Mesenchymal stem cell (in vitro differentiated cells and primary cell): ENCODE measurements around the gene ADCK1.
"Not testable (repeated sequence)": the region's sequence is repeated elsewhere in the genome, so short reads cannot be mapped to it uniquely, and the experiment has no call there.

Source experiments
- DNase-seq: peaks from one replicate; pipeline ENCODE4 v3.0.0-alpha.2; 2013
- H2AFZ ChIP-seq: one replicate; pipeline ENCODE4 v1.6.1; 2013; ENCODE audit warnings: low read depth, mild to moderate bottlenecking, control low read depth, inconsistent platforms, low read length, moderate library complexity
- H2AK5ac ChIP-seq: 2 replicates; pipeline ENCODE4 v1.6.1; 2013; ENCODE audit warnings: low read length, moderate library complexity, mild to moderate bottlenecking, inconsistent platforms; ENCODE audit not compliant: severe bottlenecking
- H2BK120ac ChIP-seq: one replicate; pipeline ENCODE4 v1.6.1; 2013; ENCODE audit warnings: low read depth, mild to moderate bottlenecking, inconsistent platforms, low read length, moderate library complexity
- H2BK12ac ChIP-seq, 2 experiments: one replicate each; pipeline ENCODE4 v1.6.1; 2013; ENCODE audit warnings: inconsistent platforms in 2 of 2, low read length in 2 of 2, mild to moderate bottlenecking in 2 of 2, moderate library complexity in 2 of 2, control low read depth in 1 of 2
- H2BK15ac ChIP-seq: one replicate; pipeline ENCODE4 v1.6.1; 2013; ENCODE audit warnings: mild to moderate bottlenecking, low read depth, inconsistent platforms; ENCODE audit not compliant: poor library complexity, severe bottlenecking
- H2BK5ac ChIP-seq: 2 replicates; pipeline ENCODE4 v1.6.1; 2013; ENCODE audit warnings: low read depth, mild to moderate bottlenecking, low read length, control low read depth, inconsistent platforms; ENCODE audit not compliant: poor library complexity, severe bottlenecking
- H3K14ac ChIP-seq, 2 experiments: one replicate each; pipeline ENCODE4 v1.6.1; 2013; ENCODE audit warnings: inconsistent platforms in 2 of 2, low read length in 2 of 2, control low read depth in 1 of 2, mild to moderate bottlenecking in 1 of 2, moderate library complexity in 1 of 2
- H3K18ac ChIP-seq, 2 experiments: one replicate each; pipeline ENCODE4 v1.6.1; 2013; ENCODE audit warnings: inconsistent platforms in 2 of 2, low read length in 2 of 2, control low read depth in 1 of 2, low read depth in 1 of 2, mild to moderate bottlenecking in 1 of 2
- H3K23ac ChIP-seq, 2 experiments: one replicate each; pipeline ENCODE4 v1.6.1; 2013; ENCODE audit warnings: inconsistent platforms in 2 of 2, low read length in 2 of 2, mild to moderate bottlenecking in 2 of 2, moderate library complexity in 2 of 2, control low read depth in 1 of 2
- H3K27ac ChIP-seq: 2 replicates; pipeline ENCODE4 v1.5.1; 2013; ENCODE audit warnings: mild to moderate bottlenecking, moderate library complexity, low read length, control low read depth, inconsistent platforms; ENCODE audit not compliant: poor library complexity, severe bottlenecking
- H3K27me3 ChIP-seq, 2 experiments: 2 replicates each; pipeline versions ENCODE4 v1.6.1 to v1.7.0; 2013; ENCODE audit warnings: low read length in 2 of 2, mild to moderate bottlenecking in 2 of 2, moderate library complexity in 2 of 2, control low read depth in 1 of 2, inconsistent platforms in 1 of 2; ENCODE audit not compliant: control insufficient read depth in 1 of 2, insufficient read depth in 1 of 2
- H3K36me3 ChIP-seq, 2 experiments: 2 replicates each; pipeline versions ENCODE4 v1.6.1 to v1.7.0; 2013; ENCODE audit warnings: low read length in 2 of 2, control low read depth in 1 of 2, inconsistent platforms in 1 of 2, low read depth in 1 of 2, mild to moderate bottlenecking in 1 of 2; ENCODE audit not compliant: insufficient read depth in 2 of 2, control insufficient read depth in 1 of 2
- H3K4ac ChIP-seq, 2 experiments: one replicate each; pipeline ENCODE4 v1.6.1; 2013; ENCODE audit warnings: inconsistent platforms in 2 of 2, low read length in 2 of 2, mild to moderate bottlenecking in 2 of 2, moderate library complexity in 2 of 2, control low read depth in 1 of 2, low read depth in 1 of 2
- H3K4me1 ChIP-seq: 2 replicates; pipeline ENCODE4 v1.6.1; 2013; ENCODE audit warnings: low read depth, low read length, control low read depth; ENCODE audit not compliant: control insufficient read depth, insufficient read depth
- H3K4me2 ChIP-seq: 2 replicates; pipeline ENCODE4 v1.6.1; 2013; ENCODE audit warnings: low read length, mild to moderate bottlenecking, inconsistent platforms; ENCODE audit not compliant: poor library complexity, severe bottlenecking
- H3K4me3 ChIP-seq, 2 experiments: 2 replicates each; pipeline versions ENCODE4 v1.5.1 to v1.7.0; 2013; ENCODE audit warnings: low read length in 2 of 2, mild to moderate bottlenecking in 2 of 2, control low read depth in 1 of 2, low read depth in 1 of 2; ENCODE audit not compliant: insufficient read depth in 1 of 2
- H3K79me1 ChIP-seq: replicated peaks from 2 replicates; pipeline ENCODE4 v1.6.1; 2013; ENCODE audit warnings: mild to moderate bottlenecking, control low read depth, low read length, inconsistent platforms; ENCODE audit not compliant: poor library complexity, severe bottlenecking
- H3K9ac ChIP-seq: 2 replicates; pipeline ENCODE4 v1.7.0; 2013; ENCODE audit warnings: mild to moderate bottlenecking, low read length, moderate library complexity
- H3K9me3 ChIP-seq: 2 replicates; pipeline ENCODE4 v1.7.0; 2013; ENCODE audit warnings: mild to moderate bottlenecking, low read length; ENCODE audit not compliant: control insufficient read depth
- H4K8ac ChIP-seq: one replicate; pipeline ENCODE4 v1.6.1; 2013; ENCODE audit warnings: inconsistent platforms, mild to moderate bottlenecking, low read length, moderate library complexity
- H4K91ac ChIP-seq: one replicate; pipeline ENCODE4 v1.6.1; 2013; ENCODE audit warnings: mild to moderate bottlenecking, low read length, inconsistent platforms
- WGBS: methylation state at CpG from one replicate; pipeline ENCODE4 v1.1.7; 2013; ENCODE audit warnings: mixed read lengths; 5-methylcytosine and 5-hydroxymethylcytosine counted together

The ADCK1 gene

GRCh38 chr14:77799456-77799855 is 453 bp upstream of the ADCK1 start:
- not testable (repeated sequence) for H3K79me1 ChIP-seq

GRCh38 chr14:77800814-77801213 is 905 bp downstream of the ADCK1 start:
- Histone ChIP-seq H2AK5ac (no peak overlapping the region), H4K91ac (no peak overlapping the region), H3K4me3 (peak overlapping the region in 1 of 2 experiments; percentile 89), H3K23ac (no peak overlapping the region), H2BK12ac (peak overlapping the region in 1 of 2 experiments; percentile 57), H3K18ac (no peak overlapping the region), H3K4me2 (no peak overlapping the region), H3K36me3 (no peaks in the 10 kb centered on the region), H2BK15ac (no peak overlapping the region), H2AFZ (no peak overlapping the region), H3K27ac (no peak overlapping the region), H3K79me1 (peaks cover 1% of the 10 kb centered on the region), H3K14ac (no peak overlapping the region), H3K9ac (peak overlapping the region; percentile 91), H3K9me3 (no peaks in the 10 kb centered on the region), H4K8ac (no peak overlapping the region), H3K4me1 (no peaks in the 10 kb centered on the region), H3K4ac (no peak overlapping the region), H2BK5ac (no peak overlapping the region), H3K27me3 (no peaks in the 10 kb centered on the region), H2BK120ac (no peak overlapping the region)
- whole genome bisulfite sequencing = no CpG with 5 or more reads among the region's 1 CpG
- no peak for DNase-seq

More at GRCh38 chr14:77799456-77799855, 453 bp upstream of the ADCK1 start:
- H3K23ac ChIP-seq, H3K18ac ChIP-seq, DNase-seq, H2BK12ac ChIP-seq, H3K4me1 ChIP-seq, H3K27me3 ChIP-seq, H3K36me3 ChIP-seq, H2BK5ac ChIP-seq, H3K4ac ChIP-seq, H2AK5ac ChIP-seq, H3K9me3 ChIP-seq, H3K14ac ChIP-seq, H2BK120ac ChIP-seq, H2BK15ac ChIP-seq, H3K27ac ChIP-seq, H4K8ac ChIP-seq, H4K91ac ChIP-seq: not testable (repeated sequence)
- peak overlapping the region; percentile 89 for H3K4me2 ChIP-seq
- peak overlapping the region in 1 of 2 experiments; percentile 89 for H3K4me3 ChIP-seq
- 89% methylated on average over 13 of the region's 13 CpGs for WGBS
- peak overlapping the region; percentile 8 for H2AFZ ChIP-seq
- H3K9ac ChIP-seq = peak overlapping the region; percentile 91

- Histone ChIP-seq H3K36me3 (no peaks in the 10 kb centered on the region), H3K79me1 (peaks cover 9% of the 10 kb centered on the region), H4K91ac (no peak overlapping the region), H3K27me3 (no peaks in the 10 kb centered on the region), H3K4ac (no peak overlapping the region), H3K9me3 (no peaks in the 10 kb centered on the region), H3K23ac (no peak overlapping the region), H2AK5ac (no peak overlapping the region), H2AFZ (no peak overlapping the region), H2BK15ac (no peak overlapping the region), H2BK12ac (no peak overlapping the region), H3K4me1 (no peaks in the 10 kb centered on the region), H3K9ac (no peak overlapping the region), H2BK5ac (no peak overlapping the region), H3K18ac (no peak overlapping the region), H2BK120ac (no peak overlapping the region), H3K14ac (no peak overlapping the region), H3K27ac (no peak overlapping the region), H3K4me2 (no peak overlapping the region), H4K8ac (no peak overlapping the region), H3K4me3 (no peak overlapping the region)
- 56% methylated on average over 5 of the region's 6 CpGs for WGBS
- no peak for DNase-seq
Observed at GRCh38 chr14:77804592-77804991, 4.7 kb downstream of the ADCK1 start.

GRCh38 chr14:77805706-77806105 is 5.8 kb downstream of the ADCK1 start:
- whole genome bisulfite sequencing = 95% methylated on average over 5 of the region's 6 CpGs
- Histone ChIP-seq H3K9me3 (no peaks in the 10 kb centered on the region), H2BK120ac (no peak overlapping the region), H3K79me1 (peaks cover 9% of the 10 kb centered on the region), H3K27me3 (no peaks in the 10 kb centered on the region), H2AFZ (no peak overlapping the region), H3K4me1 (no peaks in the 10 kb centered on the region), H4K8ac (no peak overlapping the region), H2BK5ac (no peak overlapping the region), H2BK15ac (no peak overlapping the region), H3K23ac (no peak overlapping the region), H3K27ac (no peak overlapping the region), H2BK12ac (no peak overlapping the region), H3K4me3 (no peak overlapping the region), H3K4me2 (no peak overlapping the region), H3K14ac (no peak overlapping the region), H3K9ac (no peak overlapping the region), H3K36me3 (no peaks in the 10 kb centered on the region), H2AK5ac (no peak overlapping the region), H3K18ac (no peak overlapping the region), H4K91ac (no peak overlapping the region), H3K4ac (no peak overlapping the region)
- DNase-seq = no peak
